AG09309 (cell line): ENCODE measurements around the gene ABCC9.

Experiments
- DNase-seq: peaks from one replicate; pipeline ENCODE4 v3.0.0-alpha.2; 2010; ENCODE audit warnings: low read depth
- H3K4me3 ChIP-seq: 2 replicates; pipeline ENCODE4 v1.5.1; 2011; ENCODE audit warnings: mild to moderate bottlenecking, low read depth, low read length, moderate library complexity; ENCODE audit not compliant: control insufficient read depth
- TF ChIP-seq, protein P1 (sequence below): IDR thresholded peaks from 2 replicates; pipeline ENCODE4 v1.5.1; 2011; ENCODE audit warnings: mild to moderate bottlenecking, low read depth, low read length, inconsistent platforms; ENCODE audit not compliant: insufficient read depth, control insufficient read depth; ENCODE audit errors: missing control alignments

ABCC9 gene

DNA sequence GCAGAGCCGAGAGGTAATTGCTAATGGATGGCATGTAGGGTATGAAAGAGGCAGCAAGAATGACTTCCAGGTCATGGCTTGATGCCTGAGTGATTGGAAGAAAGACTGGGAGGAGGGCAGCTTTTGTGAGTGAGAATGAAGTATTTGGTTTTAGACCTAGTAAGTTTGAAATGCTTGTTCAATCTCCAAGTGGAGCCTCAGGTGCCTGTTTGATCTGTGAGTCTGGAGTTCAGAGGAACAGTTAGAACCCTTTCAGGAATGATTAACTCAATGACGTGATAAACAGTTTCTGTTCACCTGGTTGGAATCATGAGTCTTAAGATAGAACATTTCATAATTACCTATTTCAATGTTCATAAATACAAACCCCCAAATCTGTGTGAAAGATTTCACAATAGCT lies 177.2 kb downstream of the ABCC9 start:
- H3K4me3 ChIP-seq, result no peak overlapping the region
- TF ChIP-seq, protein P1, sequence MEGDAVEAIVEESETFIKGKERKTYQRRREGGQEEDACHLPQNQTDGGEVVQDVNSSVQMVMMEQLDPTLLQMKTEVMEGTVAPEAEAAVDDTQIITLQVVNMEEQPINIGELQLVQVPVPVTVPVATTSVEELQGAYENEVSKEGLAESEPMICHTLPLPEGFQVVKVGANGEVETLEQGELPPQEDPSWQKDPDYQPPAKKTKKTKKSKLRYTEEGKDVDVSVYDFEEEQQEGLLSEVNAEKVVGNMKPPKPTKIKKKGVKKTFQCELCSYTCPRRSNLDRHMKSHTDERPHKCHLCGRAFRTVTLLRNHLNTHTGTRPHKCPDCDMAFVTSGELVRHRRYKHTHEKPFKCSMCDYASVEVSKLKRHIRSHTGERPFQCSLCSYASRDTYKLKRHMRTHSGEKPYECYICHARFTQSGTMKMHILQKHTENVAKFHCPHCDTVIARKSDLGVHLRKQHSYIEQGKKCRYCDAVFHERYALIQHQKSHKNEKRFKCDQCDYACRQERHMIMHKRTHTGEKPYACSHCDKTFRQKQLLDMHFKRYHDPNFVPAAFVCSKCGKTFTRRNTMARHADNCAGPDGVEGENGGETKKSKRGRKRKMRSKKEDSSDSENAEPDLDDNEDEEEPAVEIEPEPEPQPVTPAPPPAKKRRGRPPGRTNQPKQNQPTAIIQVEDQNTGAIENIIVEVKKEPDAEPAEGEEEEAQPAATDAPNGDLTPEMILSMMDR, result no peak
- no peak for DNase-seq

DNA sequence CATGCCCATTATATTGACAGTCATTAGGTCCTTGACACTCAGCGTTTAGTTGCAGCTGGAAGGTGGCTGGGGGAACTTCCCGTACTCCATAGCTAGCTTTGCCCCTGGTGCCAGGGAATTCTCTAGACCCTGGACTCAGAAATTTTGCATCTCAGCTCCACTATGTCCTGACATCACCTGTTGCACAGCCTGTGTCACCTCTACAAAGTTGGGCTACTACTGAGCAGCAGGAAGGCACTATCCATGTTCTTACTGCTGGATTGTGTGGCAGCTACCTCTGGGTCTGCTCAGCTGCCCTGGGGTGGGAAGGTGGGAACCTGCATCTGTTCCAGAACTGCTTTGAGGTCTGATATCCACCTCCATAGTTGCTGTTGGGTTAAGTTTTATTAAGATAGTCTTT lies 177.7 kb downstream of the ABCC9 start:
- DNase-seq, result no peak
- H3K4me3 ChIP-seq, result no peak overlapping the region
- TF ChIP-seq, protein P1, result no peak

DNA sequence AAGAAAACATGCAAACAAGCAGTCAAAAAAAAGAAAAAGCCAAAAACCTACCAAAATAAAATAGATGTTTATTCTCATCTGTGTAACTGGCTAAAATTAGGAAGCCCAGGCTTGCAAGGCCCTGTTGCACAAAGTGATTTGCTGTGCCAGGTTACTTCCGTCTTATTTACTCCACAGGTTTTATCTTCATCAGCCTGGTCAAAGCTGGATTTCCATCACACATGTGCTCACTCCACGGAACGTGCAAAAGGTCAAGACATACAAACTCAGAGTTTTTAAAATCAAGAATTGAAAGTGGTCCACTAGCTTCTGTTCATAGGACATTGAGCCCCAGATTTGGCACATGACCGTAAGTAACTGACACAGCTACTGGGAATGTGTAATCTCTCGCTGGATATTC lies 181.5 kb downstream of the ABCC9 start:
- no peak for DNase-seq
- TF ChIP-seq, protein P1, result no peak

DNA sequence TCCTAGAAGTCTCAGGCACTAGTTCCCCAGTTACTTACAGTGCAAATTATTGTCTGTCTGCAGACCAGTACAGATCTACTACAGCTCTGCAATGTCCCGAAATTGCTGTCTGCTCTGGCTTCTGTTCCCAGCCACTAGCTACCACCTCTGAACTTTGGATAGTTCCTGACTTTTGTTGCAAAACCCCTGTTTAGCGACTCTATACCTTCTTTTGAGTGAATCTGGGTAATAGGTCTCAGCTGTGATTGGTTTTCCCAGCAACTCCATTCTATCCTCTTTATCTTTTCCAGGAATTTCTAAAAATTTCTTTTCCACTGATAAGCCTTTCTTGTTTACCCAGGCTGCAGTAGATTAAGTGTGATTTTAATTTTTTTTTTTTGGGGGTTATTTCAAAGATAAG lies 183.5 kb downstream of the ABCC9 start:
- TF ChIP-seq, protein P1, result no peak
- no peak overlapping the region for H3K4me3 ChIP-seq
- no peak for DNase-seq

More for the DNA sequence above, 181.5 kb downstream of the ABCC9 start:
- H3K4me3 ChIP-seq, result no peak overlapping the region

DNA sequence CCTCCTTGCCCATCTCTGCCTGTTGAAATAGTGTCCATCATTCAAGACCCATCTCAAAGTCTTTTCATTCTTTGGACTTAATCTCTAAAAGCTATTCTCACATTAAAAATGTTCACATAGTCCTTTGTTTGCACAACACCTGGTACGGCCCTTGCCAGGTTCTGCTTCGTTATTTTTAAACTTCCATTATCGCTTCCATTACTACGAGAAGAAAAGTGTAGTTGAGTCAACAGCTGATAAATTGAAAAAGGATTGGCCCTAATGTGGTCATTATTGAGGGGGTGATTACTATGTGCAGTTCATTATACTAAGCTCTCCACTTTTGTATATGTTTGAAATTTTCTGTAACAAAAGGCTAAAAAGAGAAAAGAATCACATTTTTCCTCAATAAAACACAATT lies 184.5 kb downstream of the ABCC9 start:
- H3K4me3 ChIP-seq, result no peak overlapping the region
- no peak for DNase-seq
- TF ChIP-seq, protein P1, result no peak

DNA sequence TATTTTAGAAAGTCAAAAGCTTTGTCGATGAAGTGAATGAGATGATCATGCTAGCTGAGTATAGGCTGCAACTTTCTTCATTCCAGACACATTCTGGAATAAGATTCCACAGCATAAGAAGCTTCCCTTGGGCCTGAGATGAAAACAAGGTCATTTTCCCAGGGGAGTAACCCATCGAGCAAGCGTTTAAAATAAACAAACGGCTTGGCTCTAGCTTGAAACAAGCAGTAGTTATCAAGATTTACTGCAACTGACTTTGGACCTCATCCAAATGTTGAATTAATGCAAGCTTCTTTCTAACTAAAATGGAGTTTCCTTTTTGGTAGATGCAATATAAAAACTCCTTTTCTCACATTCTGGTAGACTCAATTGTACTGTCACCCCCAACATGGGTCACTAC lies 189.7 kb downstream of the ABCC9 start:
- DNase-seq, result no peak

More for the DNA sequence above, 189.7 kb downstream of the ABCC9 start:
- no peak overlapping the region for H3K4me3 ChIP-seq
- TF ChIP-seq, protein P1, result no peak
